HepG2 (cell line): Measurements from ENCODE around the gene MYO1B. TPM values are rescaled to one million over a fixed set of nuclear protein-coding genes. Genes with fewer than 3 reads are reported as not detected.

Source experiments
- ARNT2 ChIP-seq: sonication (generic); formaldehyde crosslinking; IDR thresholded peaks from 2 replicates; pipeline ENCODE4 v1.8.0; 2022; ENCODE audit warnings: mild to moderate bottlenecking, low read depth, missing genetic modification reagents, moderate library complexity
- BORCS8-MEF2B ChIP-seq: sonication (generic); formaldehyde crosslinking; IDR thresholded peaks from 2 replicates; pipeline ENCODE4 v1.8.0; 2022; ENCODE audit warnings: mild to moderate bottlenecking, missing genetic modification reagents
- DMAP1 ChIP-seq: IDR thresholded peaks from 2 replicates; pipeline ENCODE4 v1.6.1; 2016
- MAFF ChIP-seq: IDR thresholded peaks from 2 replicates; pipeline ENCODE4 v1.6.1; 2011; ENCODE audit warnings: low read depth, low read length, improper control_type of control experiment
- MED8 ChIP-seq: sonication (generic); formaldehyde crosslinking; IDR thresholded peaks from 2 replicates; pipeline ENCODE4 v1.8.1; 2023; ENCODE audit warnings: mild to moderate bottlenecking, missing genetic modification reagents; ENCODE audit not compliant: insufficient replicate concordance
- MIXL1 ChIP-seq: IDR thresholded peaks from 2 replicates; pipeline ENCODE4 v1.6.1; 2016
- MTA1 ChIP-seq: sonication (generic); formaldehyde crosslinking; IDR thresholded peaks from 2 replicates; pipeline ENCODE4 v1.4.0; 2020; ENCODE audit warnings: missing genetic modification reagents, mild to moderate bottlenecking, borderline replicate concordance
- NFKBIZ ChIP-seq: IDR thresholded peaks from 2 replicates; pipeline ENCODE4 v1.6.1; 2018; ENCODE audit warnings: missing genetic modification reagents, missing compliant biosample characterization
- NRL ChIP-seq: sonication (generic); formaldehyde crosslinking; IDR thresholded peaks from 2 replicates; pipeline ENCODE4 v1.5.0; 2020; ENCODE audit warnings: missing genetic modification reagents, mild to moderate bottlenecking, moderate library complexity, borderline replicate concordance
- RELA ChIP-seq: sonication (generic); formaldehyde crosslinking; IDR thresholded peaks from 2 replicates; pipeline ENCODE4 v1.4.0; 2020; ENCODE audit warnings: missing genetic modification reagents
- REPIN1 ChIP-seq: sonication (generic); formaldehyde crosslinking; IDR thresholded peaks from 2 replicates; pipeline ENCODE4 v1.8.0; 2022; ENCODE audit warnings: missing genetic modification reagents, low read depth, mild to moderate bottlenecking, borderline replicate concordance
- SMAD9 ChIP-seq: sonication (generic); formaldehyde crosslinking; IDR thresholded peaks from 2 replicates; pipeline ENCODE4 v1.5.1; 2020; ENCODE audit warnings: mild to moderate bottlenecking, missing genetic modification reagents
- SP5 ChIP-seq: IDR thresholded peaks from 2 replicates; pipeline ENCODE4 v1.6.1; 2016; ENCODE audit warnings: low read depth, borderline replicate concordance
- TBX2 ChIP-seq: sonication (generic); formaldehyde crosslinking; IDR thresholded peaks from 2 replicates; pipeline ENCODE4 v1.5.0; 2020; ENCODE audit warnings: missing genetic modification reagents, mild to moderate bottlenecking, borderline replicate concordance
- TEAD2 ChIP-seq: sonication (generic); formaldehyde crosslinking; IDR thresholded peaks from 2 replicates; pipeline ENCODE4 v1.9.0; 2021; ENCODE audit warnings: missing genetic modification reagents
- XRCC5 ChIP-seq: fragments of 200-400 bp; formaldehyde crosslinking; optimal IDR thresholded peaks from 2 replicates; pipeline ENCODE3; 2017; ENCODE audit warnings: mild to moderate bottlenecking, low read length
- ZMYM2 ChIP-seq: sonication (generic); formaldehyde crosslinking; IDR thresholded peaks from 2 replicates; pipeline ENCODE4 v1.8.0; 2022; ENCODE audit warnings: mild to moderate bottlenecking, missing genetic modification reagents
- ZNF274 ChIP-seq: sonication (generic); formaldehyde crosslinking; IDR thresholded peaks from 2 replicates; pipeline ENCODE4 v1.5.1; 2020; ENCODE audit warnings: mild to moderate bottlenecking, missing genetic modification reagents
- ZNF282 ChIP-seq: fragments of 450-650 bp; IDR thresholded peaks from 2 replicates; pipeline ENCODE4 v1.6.1; 2018; ENCODE audit not compliant: partially characterized antibody
- ZNF34 ChIP-seq: sonication (generic); formaldehyde crosslinking; IDR thresholded peaks from 2 replicates; pipeline ENCODE4 v1.4.0; 2020; ENCODE audit warnings: mild to moderate bottlenecking, missing genetic modification reagents, borderline replicate concordance
- ZNF460 ChIP-seq: sonication (generic); formaldehyde crosslinking; IDR thresholded peaks from 2 replicates; pipeline ENCODE4 v1.5.1; 2020; ENCODE audit warnings: missing genetic modification reagents, mild to moderate bottlenecking, borderline replicate concordance
- ZNF577 ChIP-seq: sonication (generic); formaldehyde crosslinking; IDR thresholded peaks from 2 replicates; pipeline ENCODE4 v1.4.0; 2020; ENCODE audit warnings: mild to moderate bottlenecking, low read depth, missing genetic modification reagents, borderline replicate concordance
- ZNF7 ChIP-seq: IDR thresholded peaks from 2 replicates; pipeline ENCODE4 v1.6.1; 2016; ENCODE audit warnings: missing biosample characterization, missing genetic modification reagents
- ZNF703 ChIP-seq: sonication (generic); formaldehyde crosslinking; IDR thresholded peaks from 2 replicates; pipeline ENCODE4 v1.5.1; 2020; ENCODE audit warnings: missing genetic modification reagents, mild to moderate bottlenecking, moderate library complexity, borderline replicate concordance
- ZNF777 ChIP-seq: sonication (generic); formaldehyde crosslinking; IDR thresholded peaks from 2 replicates; pipeline ENCODE4 v1.4.0; 2020; ENCODE audit warnings: missing genetic modification reagents
- polyA plus RNA-seq, 8 experiments: library from polyadenylated mRNA; depleted of rRNA in 3 of 8; stranded (reverse) in 7 of 8; unstranded in 1 of 8; fragments of >200 nt; fragmentation: Illumina TruSeq in 4 of 8; extraction: Trizol in 4 of 8; gene quantifications; 2 replicates each; pipeline versions ENCODE4 v1.2.1 to v1.2.3, GENCODE V29; 2011 to 2016; ENCODE audit warnings: low read depth in 4 of 8, missing spikeins in 1 of 8, mixed read lengths in 1 of 8; ENCODE audit not compliant: insufficient read depth in 1 of 8
- total RNA-seq, 5 experiments: library from RNA; depleted of rRNA; stranded (reverse); fragments of >200 nt; fragmentation: Illumina TruSeq; extraction: Trizol; gene quantifications; 2 replicates each; pipeline ENCODE4 v1.2.3, GENCODE V29; 2016; ENCODE audit warnings: low read depth in 1 of 5
- TF ChIP-seq, protein P1 (sequence below): sonication (generic); formaldehyde crosslinking; IDR thresholded peaks from 2 replicates; pipeline ENCODE4 v1.4.0; 2020; ENCODE audit warnings: missing genetic modification reagents
- TF ChIP-seq, protein P2 (sequence below): sonication (generic); formaldehyde crosslinking; IDR thresholded peaks from 2 replicates; pipeline ENCODE4 v1.5.1; 2020; ENCODE audit warnings: missing genetic modification reagents, mild to moderate bottlenecking, borderline replicate concordance

Gene MYO1B
- total and polyA plus RNA-seq, 2 of the 13 experiments (the other 11 are each of a cell fraction or from before 2014, with no cell fraction given) = 36.9 to 89.8 TPM

DNA sequence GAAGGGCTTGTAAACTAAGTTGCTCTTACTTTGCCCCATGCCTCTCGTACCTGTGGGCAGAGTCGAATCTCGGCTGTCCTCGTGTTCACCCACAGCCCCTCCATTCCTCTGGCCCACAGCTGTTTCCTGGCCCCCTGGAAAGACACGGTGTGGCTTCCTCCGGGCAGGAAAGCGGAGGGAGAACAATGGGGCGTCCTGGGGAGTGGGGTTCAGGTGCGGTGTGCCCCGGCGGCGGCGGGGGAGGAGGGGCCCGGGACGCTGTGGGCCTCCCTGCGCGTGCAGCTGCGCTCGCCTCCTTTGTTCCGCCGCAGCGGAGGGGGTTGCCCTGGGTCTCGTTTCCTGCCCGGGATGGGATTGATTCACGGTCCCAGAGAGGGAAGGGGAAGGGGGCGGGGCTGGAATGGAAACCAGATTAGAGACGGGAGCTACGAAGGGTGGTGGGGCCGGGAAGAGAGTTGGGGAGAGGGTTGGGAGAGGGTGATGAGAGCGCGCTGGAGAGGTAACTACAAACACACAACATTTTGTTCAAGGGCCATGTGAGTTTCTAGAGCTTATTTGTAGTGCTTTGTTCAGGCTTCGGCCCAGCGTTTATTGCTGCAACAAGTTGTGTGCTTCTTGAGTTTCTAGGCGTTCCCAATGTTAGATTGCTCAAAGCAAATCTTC is 796 bp downstream of the MYO1B start (continued):
- TF ChIP-seq TBX2 (CRISPR knock-in tag) (peak; percentile 44; the same call in 1 of the 2 replicates), SMAD9 (CRISPR knock-in tag) (no peak), ZNF34 (CRISPR knock-in tag) (peak; percentile 61), ZNF703 (CRISPR knock-in tag) (no peak), XRCC5 (peak; percentile 31), DMAP1 (peak; percentile 92), MIXL1 (peak; percentile 54; the same call in 1 of the 2 replicates), ZNF577 (CRISPR knock-in tag) (no peak), TEAD2 (no peak), ARNT2 (CRISPR knock-in tag) (no peak), ZNF282 (no peak), ZNF274 (no peak; the same call in 1 of the 2 replicates), ZNF777 (peak; percentile 75), NRL (CRISPR knock-in tag) (peak; percentile 67; the same call in 1 of the 2 replicates), ZNF460 (CRISPR knock-in tag) (peak; percentile 36; the same call in 1 of the 2 replicates), ZNF7 (no peak), MAFF (no peak), NFKBIZ (CRISPR knock-in tag) (peak; percentile 68; the same call in 1 of the 2 replicates), MED8 (CRISPR knock-in tag) (no peak), REPIN1 (CRISPR knock-in tag) (peak; percentile 83), RELA (CRISPR knock-in tag) (no peak), BORCS8-MEF2B (0 out of 2 replicates have a peak, but pooled peaks have one; percentile 21), MTA1 (CRISPR knock-in tag) (peak; percentile 84; the same call in 1 of the 2 replicates), SP5 (CRISPR knock-in tag) (peak; percentile 88), ZMYM2 (CRISPR knock-in tag) (peak; percentile 63; the same call in 1 of the 2 replicates)
- TF ChIP-seq, protein P1, sequence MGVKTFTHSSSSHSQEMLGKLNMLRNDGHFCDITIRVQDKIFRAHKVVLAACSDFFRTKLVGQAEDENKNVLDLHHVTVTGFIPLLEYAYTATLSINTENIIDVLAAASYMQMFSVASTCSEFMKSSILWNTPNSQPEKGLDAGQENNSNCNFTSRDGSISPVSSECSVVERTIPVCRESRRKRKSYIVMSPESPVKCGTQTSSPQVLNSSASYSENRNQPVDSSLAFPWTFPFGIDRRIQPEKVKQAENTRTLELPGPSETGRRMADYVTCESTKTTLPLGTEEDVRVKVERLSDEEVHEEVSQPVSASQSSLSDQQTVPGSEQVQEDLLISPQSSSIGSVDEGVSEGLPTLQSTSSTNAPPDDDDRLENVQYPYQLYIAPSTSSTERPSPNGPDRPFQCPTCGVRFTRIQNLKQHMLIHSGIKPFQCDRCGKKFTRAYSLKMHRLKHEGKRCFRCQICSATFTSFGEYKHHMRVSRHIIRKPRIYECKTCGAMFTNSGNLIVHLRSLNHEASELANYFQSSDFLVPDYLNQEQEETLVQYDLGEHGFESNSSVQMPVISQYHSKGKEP (CRISPR knock-in tag) = 0 out of 2 replicates have a peak, but pooled peaks have one; percentile 60
- TF ChIP-seq, protein P2, sequence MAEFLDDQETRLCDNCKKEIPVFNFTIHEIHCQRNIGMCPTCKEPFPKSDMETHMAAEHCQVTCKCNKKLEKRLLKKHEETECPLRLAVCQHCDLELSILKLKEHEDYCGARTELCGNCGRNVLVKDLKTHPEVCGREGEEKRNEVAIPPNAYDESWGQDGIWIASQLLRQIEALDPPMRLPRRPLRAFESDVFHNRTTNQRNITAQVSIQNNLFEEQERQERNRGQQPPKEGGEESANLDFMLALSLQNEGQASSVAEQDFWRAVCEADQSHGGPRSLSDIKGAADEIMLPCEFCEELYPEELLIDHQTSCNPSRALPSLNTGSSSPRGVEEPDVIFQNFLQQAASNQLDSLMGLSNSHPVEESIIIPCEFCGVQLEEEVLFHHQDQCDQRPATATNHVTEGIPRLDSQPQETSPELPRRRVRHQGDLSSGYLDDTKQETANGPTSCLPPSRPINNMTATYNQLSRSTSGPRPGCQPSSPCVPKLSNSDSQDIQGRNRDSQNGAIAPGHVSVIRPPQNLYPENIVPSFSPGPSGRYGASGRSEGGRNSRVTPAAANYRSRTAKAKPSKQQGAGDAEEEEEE (CRISPR knock-in tag) = no peak
